Measurements from ENCODE around the gene CIAO2B.
"Not testable (repeated sequence)": the region's sequence is repeated elsewhere in the genome, so short reads cannot be mapped to it uniquely, and the experiment has no call there.

Gene CIAO2B

DNA sequence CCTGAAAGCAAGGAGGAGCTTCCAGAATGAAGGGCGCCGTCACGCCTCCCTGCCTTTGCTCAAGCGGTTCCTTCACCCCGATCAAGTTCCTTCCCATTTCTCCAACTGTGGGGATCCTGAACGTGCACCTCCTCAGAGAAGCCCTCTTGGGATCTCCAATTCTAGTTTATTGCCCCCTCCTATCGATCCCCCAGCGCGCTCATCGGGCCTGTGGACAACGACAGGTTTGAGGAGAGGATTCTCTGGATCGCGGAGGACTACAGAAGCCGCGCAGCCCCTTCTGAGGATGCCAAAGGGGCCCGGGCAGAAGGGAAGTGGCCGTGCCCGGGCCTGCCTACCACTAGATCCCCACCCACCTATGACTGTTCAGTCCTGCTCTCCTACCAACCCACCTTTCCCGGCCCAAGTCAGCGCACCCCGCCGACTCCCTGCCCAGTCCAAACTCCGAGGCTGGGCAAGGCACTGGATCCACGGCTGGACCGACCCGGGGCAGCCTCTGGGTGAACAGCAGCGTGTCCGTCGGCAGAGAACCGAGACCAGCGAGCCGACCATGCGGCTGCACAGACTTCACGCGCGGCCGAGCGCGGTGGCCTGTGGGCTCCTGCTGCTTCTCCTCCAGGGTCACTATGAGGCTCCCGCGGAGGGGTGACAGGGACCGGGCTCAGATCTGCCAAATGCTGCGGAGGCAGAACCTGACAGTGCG lies 14.1 kb upstream of the CIAO2B start:
- H3K4me3 ChIP-seq (ENCODE audit: low read depth, low read length): peak overlapping the region; percentile 36
- TF ChIP-seq, protein P1, sequence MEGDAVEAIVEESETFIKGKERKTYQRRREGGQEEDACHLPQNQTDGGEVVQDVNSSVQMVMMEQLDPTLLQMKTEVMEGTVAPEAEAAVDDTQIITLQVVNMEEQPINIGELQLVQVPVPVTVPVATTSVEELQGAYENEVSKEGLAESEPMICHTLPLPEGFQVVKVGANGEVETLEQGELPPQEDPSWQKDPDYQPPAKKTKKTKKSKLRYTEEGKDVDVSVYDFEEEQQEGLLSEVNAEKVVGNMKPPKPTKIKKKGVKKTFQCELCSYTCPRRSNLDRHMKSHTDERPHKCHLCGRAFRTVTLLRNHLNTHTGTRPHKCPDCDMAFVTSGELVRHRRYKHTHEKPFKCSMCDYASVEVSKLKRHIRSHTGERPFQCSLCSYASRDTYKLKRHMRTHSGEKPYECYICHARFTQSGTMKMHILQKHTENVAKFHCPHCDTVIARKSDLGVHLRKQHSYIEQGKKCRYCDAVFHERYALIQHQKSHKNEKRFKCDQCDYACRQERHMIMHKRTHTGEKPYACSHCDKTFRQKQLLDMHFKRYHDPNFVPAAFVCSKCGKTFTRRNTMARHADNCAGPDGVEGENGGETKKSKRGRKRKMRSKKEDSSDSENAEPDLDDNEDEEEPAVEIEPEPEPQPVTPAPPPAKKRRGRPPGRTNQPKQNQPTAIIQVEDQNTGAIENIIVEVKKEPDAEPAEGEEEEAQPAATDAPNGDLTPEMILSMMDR (IDR thresholded peaks at IDR 0.05; ENCODE audit: borderline replicate concordance, insufficient read depth, low read depth, low read length): no peak

DNA sequence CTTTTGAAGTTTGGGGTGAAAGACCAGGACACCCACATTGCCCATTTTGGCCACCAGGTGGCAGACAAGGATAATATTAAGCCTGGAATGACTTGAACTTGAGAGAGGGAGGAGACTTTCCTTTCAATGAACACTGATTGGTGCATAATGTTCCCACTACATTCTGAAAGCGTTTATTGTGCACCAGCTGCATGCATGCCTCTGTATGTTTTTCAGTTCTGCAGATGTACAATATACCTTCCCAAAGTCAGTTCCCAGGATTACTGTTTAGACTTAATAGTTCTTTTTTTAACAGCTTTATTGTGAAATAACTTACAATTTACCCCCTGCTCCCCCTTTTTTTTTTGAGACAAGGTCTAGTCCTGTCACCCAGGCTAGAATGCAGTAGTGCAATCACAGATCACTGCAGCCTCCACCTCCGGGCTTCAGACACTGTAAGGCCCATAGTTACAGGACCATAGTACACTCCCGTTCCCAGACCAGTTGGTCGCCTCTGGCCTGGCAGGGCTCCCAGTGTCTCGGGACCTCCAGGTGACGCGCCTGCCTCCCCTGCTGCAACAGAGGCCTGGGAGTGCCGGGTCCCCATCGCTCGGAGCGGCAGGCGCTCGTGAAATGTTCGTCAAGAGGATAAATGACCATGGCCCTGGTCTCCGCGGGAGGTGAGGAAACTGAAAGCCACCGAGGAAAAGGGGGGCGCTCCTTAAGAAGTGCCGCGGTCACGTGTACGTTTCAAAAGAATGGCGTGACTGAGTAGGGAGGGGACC lies 13.3 kb upstream of the CIAO2B start:
- H3K4me3 ChIP-seq (ENCODE audit: low read depth, low read length): peak overlapping the region; percentile 36

DNA sequence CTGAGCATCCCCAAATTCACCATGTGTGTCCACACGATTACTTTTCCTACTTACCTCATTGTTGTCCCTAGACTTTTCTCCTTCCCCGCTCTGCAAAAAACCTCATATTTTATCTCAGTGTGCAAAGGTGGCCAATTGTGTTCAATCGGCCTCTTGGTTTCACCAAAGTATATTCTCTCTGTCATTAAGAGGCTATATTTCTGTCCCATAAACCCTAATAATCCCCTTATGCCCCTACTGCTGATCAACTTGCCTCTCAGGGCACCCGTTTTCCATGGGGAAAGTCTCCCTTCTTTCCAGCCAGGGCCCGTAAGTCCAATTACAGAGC lies 12.7 kb upstream of the CIAO2B start:
- no peak overlapping the region for H3K4me3 ChIP-seq (ENCODE audit: low read depth, low read length)
- TF ChIP-seq, protein P1 (IDR thresholded peaks at IDR 0.05; ENCODE audit: borderline replicate concordance, insufficient read depth, low read depth, low read length): no peak

More for the DNA sequence above, 13.3 kb upstream of the CIAO2B start:
- TF ChIP-seq, protein P1 (IDR thresholded peaks at IDR 0.05; ENCODE audit: borderline replicate concordance, insufficient read depth, low read depth, low read length): peak; percentile 75; the same call in 1 of the 2 replicates

DNA sequence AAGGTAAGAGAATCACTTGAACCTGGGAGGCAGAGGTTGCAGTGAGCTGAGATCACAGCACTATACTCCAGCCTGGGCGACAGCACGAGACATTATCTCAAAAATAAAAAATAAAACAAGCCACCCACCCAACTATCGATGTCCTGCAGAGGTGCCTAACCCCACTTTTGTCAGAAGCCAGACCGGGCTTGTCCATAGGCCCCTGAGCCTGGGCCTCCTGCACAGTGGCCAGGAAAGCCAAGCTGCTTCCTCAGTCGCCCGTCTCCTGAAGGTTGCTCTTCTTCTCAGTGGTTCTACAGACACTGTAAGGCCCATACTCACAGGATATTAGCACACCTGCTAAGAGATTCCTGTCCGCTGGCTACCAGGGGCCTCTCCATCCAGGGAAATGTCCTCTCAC lies 12.3 kb upstream of the CIAO2B start:
- TF ChIP-seq, protein P1 (IDR thresholded peaks at IDR 0.05; ENCODE audit: borderline replicate concordance, insufficient read depth, low read depth, low read length): no peak
- H3K4me3 ChIP-seq (ENCODE audit: low read depth, low read length): no peak overlapping the region

DNA sequence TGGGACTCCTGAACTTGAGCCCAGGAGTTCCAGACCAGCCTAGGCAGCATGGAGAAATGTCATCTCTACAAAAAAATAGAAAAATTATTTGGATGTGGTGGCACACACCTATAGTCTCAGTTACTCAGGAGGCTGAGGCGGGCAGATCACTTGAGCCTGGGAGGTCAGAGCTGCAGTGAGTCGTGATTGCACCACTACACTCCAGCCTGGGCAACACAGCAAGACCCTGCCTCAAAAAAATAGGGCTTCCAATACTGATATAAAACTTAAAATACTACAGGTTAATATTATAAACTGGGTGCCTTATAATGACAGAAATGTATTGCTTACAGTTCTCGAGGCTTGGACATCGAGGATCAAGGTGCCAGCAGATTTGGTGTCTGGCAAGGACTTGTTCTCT lies 11.7 kb upstream of the CIAO2B start:
- TF ChIP-seq, protein P1 (IDR thresholded peaks at IDR 0.05; ENCODE audit: borderline replicate concordance, insufficient read depth, low read depth, low read length): no peak
- no peak overlapping the region for H3K4me3 ChIP-seq (ENCODE audit: low read depth, low read length)

DNA sequence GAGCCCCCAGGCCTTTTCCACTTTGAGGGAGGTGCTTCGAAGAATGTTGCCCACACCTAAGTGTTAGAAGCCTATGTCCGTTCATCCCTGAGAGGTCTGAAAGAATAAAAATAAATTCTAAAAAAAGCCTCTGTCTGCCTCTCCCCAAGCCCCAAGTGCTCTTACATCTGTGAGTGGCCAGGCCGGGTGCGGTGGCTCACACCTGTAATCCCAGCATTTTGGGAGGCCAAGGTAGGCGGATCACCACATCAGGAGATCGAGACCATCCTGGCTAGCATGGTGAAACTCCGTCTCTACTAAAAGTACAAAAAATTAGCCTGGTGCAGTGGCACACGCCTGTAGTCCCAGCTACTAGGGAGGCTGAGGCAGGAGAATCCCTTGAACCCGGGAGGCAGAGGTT lies 10.8 kb upstream of the CIAO2B start:
- not testable (repeated sequence) for H3K4me3 ChIP-seq (ENCODE audit: low read depth, low read length)

DNA sequence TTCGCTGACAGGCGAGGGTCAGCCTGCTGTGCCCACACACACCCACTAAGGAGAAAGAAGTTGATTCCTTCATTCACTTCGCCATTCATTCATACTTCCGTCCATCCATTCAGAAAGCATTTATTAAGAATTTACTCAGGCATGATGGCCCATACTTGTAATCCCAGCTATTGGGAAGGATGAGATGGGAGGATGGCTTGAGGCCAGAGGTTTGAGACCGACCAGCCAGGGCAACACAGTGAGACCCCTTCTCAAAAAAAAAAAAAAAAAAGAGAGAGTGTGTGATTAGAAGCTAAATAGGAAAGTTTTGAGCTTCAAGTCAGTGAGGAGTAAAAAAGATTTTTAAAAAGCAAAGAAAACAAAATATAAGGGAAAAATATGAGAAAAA lies 9.8 kb upstream of the CIAO2B start:
- no peak overlapping the region for H3K4me3 ChIP-seq (ENCODE audit: low read depth, low read length)
- TF ChIP-seq, protein P1 (IDR thresholded peaks at IDR 0.05; ENCODE audit: borderline replicate concordance, insufficient read depth, low read depth, low read length): no peak

All from GM12875 (cell line).